Keratinocyte (primary cell): Measurements from ENCODE around the gene PKP4.

ENCODE experiments used
- CTCF ChIP-seq, 3 experiments: IDR thresholded peaks in 1 of 3; conservative IDR thresholded peaks in 1 of 3; optimal IDR thresholded peaks in 1 of 3; 2 replicates in 2 of 3; 3 replicates in 1 of 3; pipeline versions ENCODE3 to v1.5.1; 2011; ENCODE audit warnings: low read length in 3 of 3, mild to moderate bottlenecking in 3 of 3, moderate library complexity in 2 of 3, control low read depth in 1 of 3, inconsistent platforms in 1 of 3; ENCODE audit not compliant: insufficient read depth in 2 of 3; ENCODE audit errors: extremely low read depth in 1 of 3
- EZH2 ChIP-seq: IDR thresholded peaks from one replicate; pipeline ENCODE4 v1.6.1; 2012; ENCODE audit warnings: inconsistent platforms, mild to moderate bottlenecking, low read length, moderate library complexity

- TF ChIP-seq CTCF (optimal IDR thresholded peaks at IDR 0.05 in 1 of 3, IDR thresholded peaks at IDR 0.05 in 1 of 3, conservative IDR thresholded peaks at IDR 0.05 in 1 of 3; ENCODE audit: extremely low read depth in 1 of 3, insufficient read depth in 2 of 3, low read length in 3 of 3) (no peak), EZH2 (no peak)
These were observed 257.7 kb downstream of the PKP4 start for GRCh38 chr2:158714420-158714819.
